ENCODE results near the gene GZMM.

GRCh38 chr19:582497-583197, 38.8 kb downstream of the GZMM start:
- TF ChIP-seq GATA2 (IDR thresholded peaks at IDR 0.05; ENCODE audit: low read depth, low read length) (no peak), GATA3 (IDR thresholded peaks at IDR 0.05; ENCODE audit: low read depth, low read length) (no peak)
